Measurements from ENCODE around the gene RIN1. TPM values are rescaled to one million over a fixed set of nuclear protein-coding genes. Genes with fewer than 3 reads are reported as not detected.

Gene RIN1, protein sequence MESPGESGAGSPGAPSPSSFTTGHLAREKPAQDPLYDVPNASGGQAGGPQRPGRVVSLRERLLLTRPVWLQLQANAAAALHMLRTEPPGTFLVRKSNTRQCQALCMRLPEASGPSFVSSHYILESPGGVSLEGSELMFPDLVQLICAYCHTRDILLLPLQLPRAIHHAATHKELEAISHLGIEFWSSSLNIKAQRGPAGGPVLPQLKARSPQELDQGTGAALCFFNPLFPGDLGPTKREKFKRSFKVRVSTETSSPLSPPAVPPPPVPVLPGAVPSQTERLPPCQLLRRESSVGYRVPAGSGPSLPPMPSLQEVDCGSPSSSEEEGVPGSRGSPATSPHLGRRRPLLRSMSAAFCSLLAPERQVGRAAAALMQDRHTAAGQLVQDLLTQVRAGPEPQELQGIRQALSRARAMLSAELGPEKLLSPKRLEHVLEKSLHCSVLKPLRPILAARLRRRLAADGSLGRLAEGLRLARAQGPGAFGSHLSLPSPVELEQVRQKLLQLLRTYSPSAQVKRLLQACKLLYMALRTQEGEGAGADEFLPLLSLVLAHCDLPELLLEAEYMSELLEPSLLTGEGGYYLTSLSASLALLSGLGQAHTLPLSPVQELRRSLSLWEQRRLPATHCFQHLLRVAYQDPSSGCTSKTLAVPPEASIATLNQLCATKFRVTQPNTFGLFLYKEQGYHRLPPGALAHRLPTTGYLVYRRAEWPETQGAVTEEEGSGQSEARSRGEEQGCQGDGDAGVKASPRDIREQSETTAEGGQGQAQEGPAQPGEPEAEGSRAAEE
- 32.3 and 32.9 TPM in 2 replicates for total RNA-seq

DNA sequence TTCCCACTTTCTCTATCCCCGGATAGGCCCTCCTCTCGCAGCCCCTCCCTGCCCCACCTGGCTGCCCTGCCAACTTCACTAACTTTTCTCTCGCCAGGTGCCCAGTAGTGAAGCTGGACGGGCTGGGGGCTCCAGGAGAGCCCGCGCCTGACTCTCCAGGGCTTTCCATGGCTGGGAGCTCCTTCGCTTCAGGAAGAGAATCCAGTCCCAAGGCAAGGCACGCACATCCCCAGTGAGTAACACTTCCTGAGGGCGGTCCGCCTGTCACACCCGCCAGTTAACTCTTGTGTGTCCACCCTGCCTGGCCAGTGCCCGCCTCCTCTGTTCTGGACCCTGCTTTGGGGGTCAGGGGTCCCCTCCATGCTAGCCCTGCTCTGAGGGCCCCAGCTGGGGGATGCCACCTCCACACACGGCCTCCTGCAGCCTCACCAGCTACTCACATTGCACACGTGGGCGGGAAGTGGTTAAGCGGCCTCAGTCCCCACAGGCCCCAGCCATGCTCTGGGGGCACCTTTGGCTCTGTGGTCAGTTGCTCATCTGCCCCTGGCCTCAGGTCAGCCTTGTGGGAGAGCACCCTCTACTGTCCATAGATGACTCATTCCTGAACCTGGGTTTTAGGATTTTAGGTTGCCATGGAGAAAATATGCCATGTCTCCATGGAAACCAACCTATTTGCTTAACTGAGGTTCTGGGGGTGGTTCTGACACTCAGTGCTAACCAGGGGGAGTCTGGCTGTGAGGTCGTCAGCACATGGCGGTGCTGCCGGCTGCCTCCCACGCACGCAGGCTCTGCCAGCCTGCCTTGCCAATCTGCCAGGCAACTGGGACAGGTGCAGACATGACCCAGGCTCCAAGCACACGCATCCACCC is at the start of gene RIN1:
TSS of gene RIN1 (minus strand) at position 201 of the 869 bp plus-strand sequence. CDS start at position 169, 32 bp downstream.

GRCh38 chr11:66371627-66372415 is 35.6 kb upstream of the RIN1 start, which contains the start of gene SLC29A2:
SLC29A2 (minus strand) TSS chr11:66371760; CDS start chr11:66371591, 169 bp downstream.

DNA sequence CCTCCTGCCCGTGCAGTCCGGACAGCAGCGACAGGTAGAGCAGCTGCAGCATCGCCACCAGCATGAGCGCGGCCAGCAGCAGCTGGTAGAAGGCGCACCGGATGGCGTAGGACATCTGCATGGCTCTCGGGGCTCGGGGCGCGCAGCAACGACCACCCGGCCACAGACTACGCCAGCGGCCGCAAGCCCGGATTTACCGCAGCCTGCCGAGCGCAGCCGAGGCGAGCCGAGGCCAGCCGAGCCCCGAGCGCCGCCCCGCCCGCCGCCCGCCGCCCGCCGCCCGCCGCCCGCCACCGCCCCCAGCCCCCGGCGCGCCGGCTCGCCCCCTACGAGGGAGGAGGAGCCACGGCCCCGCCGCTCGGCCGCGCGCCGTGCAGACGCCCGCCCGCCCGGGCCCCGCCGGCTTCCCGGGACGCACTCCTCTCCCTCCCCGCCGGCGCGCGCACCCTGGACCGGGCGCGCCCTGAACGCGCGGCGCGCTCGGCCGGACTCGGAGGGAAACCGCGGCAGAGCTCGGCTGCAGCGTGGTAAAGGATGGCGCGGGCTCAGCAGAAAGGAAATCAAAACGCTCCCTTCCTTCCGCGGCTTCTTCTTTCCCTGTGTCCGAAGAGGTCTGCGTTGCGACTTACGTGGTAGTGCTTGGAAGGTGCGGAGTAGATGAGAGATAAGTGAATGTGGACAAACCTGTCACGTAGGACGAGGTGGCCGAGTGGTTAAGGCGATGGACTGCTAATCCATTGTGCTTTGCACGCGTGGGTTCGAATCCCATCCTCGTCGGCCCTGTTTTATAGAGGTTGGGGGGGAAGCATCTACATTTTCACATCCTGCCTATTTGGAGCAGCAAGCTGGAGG is 11.4 kb upstream of the RIN1 start, which contains the start of gene B4GAT1:
TSS of gene B4GAT1 (minus strand) at position 205 of the 852 bp plus-strand sequence. CDS start at position 121, 84 bp downstream.

GRCh38 chr11:66344550-66345315 is 8.5 kb upstream of the RIN1 start, which contains the start of gene BRMS1:
BRMS1 (minus strand) TSS chr11:66345104; CDS start chr11:66342234, 2,870 bp downstream.

GRCh38 chr11:66316849-66317251 is 19.4 kb downstream of the RIN1 start, which contains the start of gene CD248:
CD248 (minus strand) TSS chr11:66317044; CDS start chr11:66317027, 17 bp downstream.

DNA sequence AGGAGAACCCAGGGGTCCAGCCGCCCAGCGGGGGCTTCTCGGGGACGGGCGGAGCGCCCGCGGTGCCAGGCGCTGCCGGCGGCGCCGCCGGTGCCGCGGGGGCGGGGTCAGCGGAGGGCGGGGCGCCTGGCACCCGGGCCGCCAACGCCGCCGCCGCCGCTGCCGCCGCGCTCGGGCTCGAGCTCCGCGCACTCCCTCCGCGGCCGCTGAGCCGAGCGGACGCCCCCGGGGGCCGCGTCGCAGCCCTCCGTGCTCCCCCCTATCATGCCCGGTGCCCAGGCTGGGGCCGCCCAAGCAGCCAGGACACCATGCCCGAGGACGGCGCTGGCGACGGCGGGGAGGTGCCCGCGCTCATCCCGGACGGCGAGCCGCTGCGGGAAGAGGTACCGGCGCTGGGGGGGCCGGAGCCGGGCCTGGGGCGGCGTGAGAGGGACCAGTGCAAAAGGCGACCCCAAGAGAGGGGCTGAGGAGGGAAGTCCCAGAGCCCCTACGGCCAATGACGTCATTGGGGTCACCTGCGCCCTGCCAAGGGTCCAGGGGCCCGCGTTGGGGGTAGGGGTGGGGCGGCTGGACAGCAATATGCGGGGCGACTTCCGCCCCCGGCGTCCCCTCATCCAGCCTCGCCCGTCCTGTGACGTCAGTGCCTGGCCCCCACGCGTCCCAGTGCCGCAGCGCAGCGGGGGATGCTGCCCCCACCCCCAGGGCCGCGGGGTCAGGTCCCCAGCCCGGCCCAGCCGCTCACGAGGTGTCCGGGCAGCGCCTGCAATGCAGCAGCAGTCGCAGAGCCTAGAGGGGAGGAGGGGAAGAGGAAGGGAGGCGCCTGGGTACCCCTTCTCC is 44.3 kb downstream of the RIN1 start, which contains the start of gene TMEM151A:
TSS of gene TMEM151A (plus strand) at position 189 of the 837 bp plus-strand sequence. CDS start at position 309, 120 bp downstream.

GRCh38 chr11:66288671-66289547 is 47.3 kb downstream of the RIN1 start, which contains the start of gene YIF1A:
YIF1A (minus strand) TSS chr11:66289143; CDS start chr11:66288985, 158 bp downstream.

Small RNAs within 50 kb of the gene (small RNA-seq; reads per million reads assigned to genes)
- gene RF00017: not detected

Other genes with a start within 250 kb of the RIN1 start
- 19.9 and 22.6 TPM in 2 replicates for gene KLC2, start 78.7 kb downstream of the RIN1 start, total RNA-seq
- 98.2 and 118 TPM in 2 replicates for gene RAB1B, start 67.8 kb downstream of the RIN1 start, total RNA-seq
- gene CNIH2, start 58.3 kb downstream of the RIN1 start, total RNA-seq: 0.16 TPM in 1 of 2 replicates, not detected in the other
- 148 and 155 TPM in 2 replicates for gene YIF1A, start 47.3 kb downstream of the RIN1 start, total RNA-seq
- 0.16 and 0.24 TPM in 2 replicates for gene TMEM151A, start 44.5 kb downstream of the RIN1 start, total RNA-seq
- gene CD248, start 19.4 kb downstream of the RIN1 start, total RNA-seq: 172 and 174 TPM in 2 replicates
- gene BRMS1, start 8.7 kb upstream of the RIN1 start, total RNA-seq: 35.4 and 40.2 TPM in 2 replicates
- gene B4GAT1, start 11.2 kb upstream of the RIN1 start, total RNA-seq: 28.3 and 29.0 TPM in 2 replicates
- gene SLC29A2, start 35.3 kb upstream of the RIN1 start, total RNA-seq: 0.24 and 0.81 TPM in 2 replicates
- gene NPAS4, start 84.6 kb upstream of the RIN1 start, total RNA-seq: under 0.01 TPM in 1 of 2 replicates, not detected in the other
- 19.0 and 24.8 TPM in 2 replicates for gene MRPL11, start 102.4 kb upstream of the RIN1 start, total RNA-seq
- 21.5 and 23.9 TPM in 2 replicates for gene PELI3, start 130.5 kb upstream of the RIN1 start, total RNA-seq
- gene DPP3, start 144.0 kb upstream of the RIN1 start, total RNA-seq: 38.9 and 43.0 TPM in 2 replicates
- gene BBS1, start 174.2 kb upstream of the RIN1 start, total RNA-seq: 30.4 and 43.0 TPM in 2 replicates
- gene ZDHHC24, start 209.6 kb upstream of the RIN1 start, total RNA-seq: 8.8 and 10.9 TPM in 2 replicates
- gene ACTN3, start 210.5 kb upstream of the RIN1 start, total RNA-seq: 0.16 TPM in 1 of 2 replicates, not detected in the other
- gene CTSF, start 232.2 kb upstream of the RIN1 start, total RNA-seq: 37.2 and 39.9 TPM in 2 replicates